Measurements from ENCODE around the gene CHST1. TPM values are rescaled to one million over a fixed set of nuclear protein-coding genes. Genes with fewer than 3 reads are reported as not detected.

CHST1 gene
- polyA plus RNA-seq, 1 experiment = 0.04 TPM

GRCh38 chr11:45669146-45669545, 3.7 kb upstream of the CHST1 start:
- no peaks in the 10 kb centered on the region for H3K36me3 ChIP-seq (ENCODE audit: control insufficient read depth, insufficient read depth, low read length)
- peaks cover 20% of the 10 kb centered on the region for H3K27me3 ChIP-seq (ENCODE audit: control insufficient read depth, insufficient read depth, low read length)
- ChIA-PET POLR2A (no interaction called here), CTCF (interaction anchor here (1.0 to 1.3 kb wide), 3 partner anchors 12 to 573 kb away, joined by 3 to 6 read pairs (median 5); no protein-coding TSS in a partner anchor)
- no peak for DNase-seq (ENCODE audit: low read depth)
- H3K4me3 ChIP-seq (ENCODE audit: low read depth, low read length) = no peak overlapping the region
- TF ChIP-seq CTCF (IDR thresholded peaks at IDR 0.05; ENCODE audit: insufficient read depth, low read depth, low read length) = no peak

- ChIA-PET CTCF (interaction anchor here (1.2 to 1.6 kb wide), 2 partner anchors 13 to 104 kb away, joined by 5 to 8 read pairs; no protein-coding TSS in a partner anchor), POLR2A (interaction anchor here (0.7 kb wide), 1 partner anchor 285 kb away, joined by 21 read pairs; no protein-coding TSS in a partner anchor)
- TF ChIP-seq CTCF (IDR thresholded peaks at IDR 0.05; ENCODE audit: insufficient read depth, low read depth, low read length) = no peak
- peaks cover 29% of the 10 kb centered on the region for H3K27me3 ChIP-seq (ENCODE audit: control insufficient read depth, insufficient read depth, low read length)
- no peak overlapping the region for H3K4me3 ChIP-seq (ENCODE audit: low read depth, low read length)
- no peaks in the 10 kb centered on the region for H3K36me3 ChIP-seq (ENCODE audit: control insufficient read depth, insufficient read depth, low read length)
- DNase-seq (ENCODE audit: low read depth) = no peak
Observed at GRCh38 chr11:45667929-45668680, 2.7 kb upstream of the CHST1 start.

GRCh38 chr11:45666648-45667642, 1.5 kb upstream of the CHST1 start:
- H3K36me3 ChIP-seq (ENCODE audit: control insufficient read depth, insufficient read depth, low read length) = no peaks in the 10 kb centered on the region
- DNase-seq (ENCODE audit: low read depth) = no peak
- no peak overlapping the region for H3K4me3 ChIP-seq (ENCODE audit: low read depth, low read length)
- H3K27me3 ChIP-seq (ENCODE audit: control insufficient read depth, insufficient read depth, low read length) = peaks cover 32% of the 10 kb centered on the region
- CTCF ChIA-PET = interaction anchor here (1.2 to 1.6 kb wide), 2 partner anchors 12 to 105 kb away, joined by 5 to 8 read pairs; no protein-coding TSS in a partner anchor
- no peak for TF ChIP-seq CTCF (IDR thresholded peaks at IDR 0.05; ENCODE audit: insufficient read depth, low read depth, low read length)
- POLR2A ChIA-PET = interaction anchor here (0.6 to 0.7 kb wide), 2 partner anchors 283 to 1526 kb away, joined by 4 to 21 read pairs; no protein-coding TSS in a partner anchor

- DNase-seq (ENCODE audit: low read depth) = no peak
- peaks cover 36% of the 10 kb centered on the region for H3K27me3 ChIP-seq (ENCODE audit: control insufficient read depth, insufficient read depth, low read length)
- CTCF ChIA-PET = no interaction called here
- H3K4me3 ChIP-seq (ENCODE audit: low read depth, low read length) = no peak overlapping the region
- no peak for TF ChIP-seq CTCF (IDR thresholded peaks at IDR 0.05; ENCODE audit: insufficient read depth, low read depth, low read length)
- no peaks in the 10 kb centered on the region for H3K36me3 ChIP-seq (ENCODE audit: control insufficient read depth, insufficient read depth, low read length)
- POLR2A ChIA-PET = no interaction called here
Observed at GRCh38 chr11:45665933-45666647, 668 bp upstream of the CHST1 start.

All from BJ (cell line).